HG02678 (cell line): ENCODE results near the gene RPS26.
"Not testable (repeated sequence)": the region's sequence is repeated elsewhere in the genome, so short reads cannot be mapped to it uniquely, and the experiment has no call there.

Experiments
- ATAC-seq: cut with Tn5 transposase; IDR thresholded peaks from one replicate; pipeline ENCODE4 v1.9.1; 2021; ENCODE audit warnings: mild to moderate bottlenecking, moderate library complexity; ENCODE audit not compliant: unreplicated experiment

The RPS26 gene

GRCh38 chr12:56041552-56042429 is at the start of gene RPS26:
TSS of gene RPS26 (plus strand) at chr12:56041918. CDS start at chr12:56042167, 249 bp downstream.
- peak; percentile 95 for ATAC-seq

GRCh38 chr12:55993230-55993853 is 48.4 kb upstream of the RPS26 start:
- ATAC-seq = no peak

- no peak for ATAC-seq
Observed at GRCh38 chr12:55995366-55995765, 46.4 kb upstream of the RPS26 start.

GRCh38 chr12:55996201-55996714 is 45.5 kb upstream of the RPS26 start:
- no peak for ATAC-seq

- ATAC-seq = peak; percentile 100
Observed at GRCh38 chr12:55996715-55997534, 44.8 kb upstream of the RPS26 start, which contains the start of gene SUOX. TSS of gene SUOX (plus strand) at chr12:55997276. CDS start at chr12:56002222, 4,946 bp downstream.

- peak; percentile 1 for ATAC-seq
Observed at GRCh38 chr12:55997535-55997859, 44.2 kb upstream of the RPS26 start.

GRCh38 chr12:55999522-55999921 is 42.2 kb upstream of the RPS26 start:
- ATAC-seq = not testable (repeated sequence)

- not testable (repeated sequence) for ATAC-seq
Observed at GRCh38 chr12:55999999-56000540, 41.6 kb upstream of the RPS26 start.

- ATAC-seq = no peak
Observed at GRCh38 chr12:56001487-56002100, 40.1 kb upstream of the RPS26 start.

- not testable (repeated sequence) for ATAC-seq
Observed at GRCh38 chr12:56003376-56003775, 38.3 kb upstream of the RPS26 start.

GRCh38 chr12:56004211-56004610 is 37.5 kb upstream of the RPS26 start:
- ATAC-seq = no peak

- ATAC-seq = peak; percentile 45
Observed at GRCh38 chr12:56007564-56008559, 33.9 kb upstream of the RPS26 start.

GRCh38 chr12:56010111-56010570 is 31.6 kb upstream of the RPS26 start:
- ATAC-seq = no peak

- no peak for ATAC-seq
Observed at GRCh38 chr12:56011509-56012090, 30.1 kb upstream of the RPS26 start.

GRCh38 chr12:56013482-56013881 is 28.2 kb upstream of the RPS26 start:
- ATAC-seq = no peak

- no peak for ATAC-seq
Observed at GRCh38 chr12:56014205-56014604, 27.5 kb upstream of the RPS26 start.

- no peak for ATAC-seq
Observed at GRCh38 chr12:56017181-56017580, 24.5 kb upstream of the RPS26 start.

GRCh38 chr12:56018356-56018755 is 23.4 kb upstream of the RPS26 start:
- ATAC-seq = no peak
